ENCODE results near the gene ANGEL2. TPM values are rescaled to one million over a fixed set of nuclear protein-coding genes. Genes with fewer than 3 reads are reported as not detected.

The ANGEL2 gene
- total and polyA plus RNA-seq, 2 of the 13 experiments (the other 11 are each of a cell fraction or from before 2014, with no cell fraction given), result 12.3 to 25.4 TPM

- TF ChIP-seq CBX2 (IDR thresholded peaks at IDR 0.05; ENCODE audit: low read depth, low read length) (no peak), CBX2 (CRISPR knock-in tag; IDR thresholded peaks at IDR 0.05; ENCODE audit: low read depth) (no peak), SRSF4 (IDR thresholded peaks at IDR 0.05; ENCODE audit: low read depth, low read length, poor library complexity, severe bottlenecking) (no peak), TOE1 (CRISPR knock-in tag; IDR thresholded peaks at IDR 0.05) (no peak), ZNF101 (CRISPR knock-in tag; IDR thresholded peaks at IDR 0.05; ENCODE audit: borderline replicate concordance, low read depth) (no peak), CEBPZ (IDR thresholded peaks at IDR 0.05; ENCODE audit: low read length) (no peak), TAF1 (CRISPR knock-in tag; IDR thresholded peaks at IDR 0.05) (peak; percentile 83), GTF2F1 (IDR thresholded peaks at IDR 0.05; ENCODE audit: low read length) (no peak), HNF1B (CRISPR knock-in tag; IDR thresholded peaks at IDR 0.05) (no peak; the same call in 1 of the 2 replicates), NFYC (CRISPR knock-in tag; IDR thresholded peaks at IDR 0.05) (no peak), ZNF207 (IDR thresholded peaks at IDR 0.05; ENCODE audit: borderline replicate concordance) (no peak), ZNF451 (CRISPR knock-in tag; IDR thresholded peaks at IDR 0.05) (peak; percentile 89; the same call in 1 of the 2 replicates), ZNF784 (CRISPR knock-in tag; IDR thresholded peaks at IDR 0.05; ENCODE audit: borderline replicate concordance) (no peak), ZXDC (CRISPR knock-in tag; IDR thresholded peaks at IDR 0.05) (no peak), ZNF414 (CRISPR knock-in tag; IDR thresholded peaks at IDR 0.05) (no peak), ZNF572 (CRISPR knock-in tag; IDR thresholded peaks at IDR 0.05) (no peak), RNF2 (conservative IDR thresholded peaks at IDR 0.05; ENCODE audit: low read depth) (peak; percentile 52), SMAD9 (CRISPR knock-in tag; IDR thresholded peaks at IDR 0.05) (no peak), ZNF326 (CRISPR knock-in tag; IDR thresholded peaks at IDR 0.05; ENCODE audit: borderline replicate concordance) (no peak), ZNF3 (CRISPR knock-in tag; IDR thresholded peaks at IDR 0.05) (no peak), GATAD1 (CRISPR knock-in tag; IDR thresholded peaks at IDR 0.05) (peak; percentile 62)
Observed at GRCh38 chr1:213015099-213016050, at the start of gene ANGEL2 (continued).

Measured in HepG2 (cell line).